HepG2 (cell line): ENCODE data around the gene SLC16A3. TPM values are rescaled to one million over a fixed set of nuclear protein-coding genes. Genes with fewer than 3 reads are reported as not detected.

ENCODE experiments used
- CHD4 ChIP-seq: fragments of 200-600 bp; sonication (generic); IDR thresholded peaks from 2 replicates; pipeline ENCODE4 v1.7.0; 2017; ENCODE audit warnings: mild to moderate bottlenecking, low read length, borderline replicate concordance
- HMGXB4 ChIP-seq, 2 experiments: sonication (generic) in 1 of 2; formaldehyde crosslinking in 1 of 2; IDR thresholded peaks; 2 replicates each; pipeline versions ENCODE4 v1.4.0 to v1.6.1; 2018 to 2020; ENCODE audit warnings: missing genetic modification reagents in 2 of 2, borderline replicate concordance in 1 of 2, low read depth in 1 of 2, mild to moderate bottlenecking in 1 of 2, missing biosample characterization in 1 of 2
- HNF1B ChIP-seq: sonication (generic); formaldehyde crosslinking; IDR thresholded peaks from 2 replicates; pipeline ENCODE4 v1.5.1; 2020; ENCODE audit warnings: mild to moderate bottlenecking, moderate library complexity, missing genetic modification reagents
- HNRNPH1 ChIP-seq: fragments of 200-400 bp; formaldehyde crosslinking; optimal IDR thresholded peaks from 2 replicates; pipeline ENCODE3; 2017; ENCODE audit warnings: mild to moderate bottlenecking, low read depth, low read length
- MYC ChIP-seq: sonication (generic); formaldehyde crosslinking; IDR thresholded peaks from 2 replicates; pipeline ENCODE4 v1.9.0; 2021; ENCODE audit warnings: missing genetic modification reagents, borderline replicate concordance
- PHF8 ChIP-seq: sonication (generic); formaldehyde crosslinking; IDR thresholded peaks from 2 replicates; pipeline ENCODE4 v1.5.0; 2020; ENCODE audit warnings: missing genetic modification reagents
- ZNF234 ChIP-seq: sonication (generic); formaldehyde crosslinking; conservative IDR thresholded peaks from 2 replicates; pipeline ENCODE4 v1.5.1; 2020; ENCODE audit warnings: mild to moderate bottlenecking, missing genetic modification reagents
- ZNF33B ChIP-seq: sonication (generic); formaldehyde crosslinking; IDR thresholded peaks from 2 replicates; pipeline ENCODE4 v1.5.1; 2020; ENCODE audit warnings: mild to moderate bottlenecking, missing genetic modification reagents
- polyA plus RNA-seq, 8 experiments: library from polyadenylated mRNA; depleted of rRNA in 3 of 8; stranded (reverse) in 7 of 8; unstranded in 1 of 8; fragments of >200 nt; fragmentation: Illumina TruSeq in 4 of 8; extraction: Trizol in 4 of 8; gene quantifications; 2 replicates each; pipeline versions ENCODE4 v1.2.1 to v1.2.3, GENCODE V29; 2011 to 2016; ENCODE audit warnings: low read depth in 4 of 8, missing spikeins in 1 of 8, mixed read lengths in 1 of 8; ENCODE audit not compliant: insufficient read depth in 1 of 8
- total RNA-seq, 5 experiments: library from RNA; depleted of rRNA; stranded (reverse); fragments of >200 nt; fragmentation: Illumina TruSeq; extraction: Trizol; gene quantifications; 2 replicates each; pipeline ENCODE4 v1.2.3, GENCODE V29; 2016; ENCODE audit warnings: low read depth in 1 of 5
- TF ChIP-seq, protein P1 (sequence below): sonication (generic); formaldehyde crosslinking; IDR thresholded peaks from 2 replicates; pipeline ENCODE4 v1.5.1; 2020; ENCODE audit warnings: mild to moderate bottlenecking, missing genetic modification reagents, moderate library complexity
- TF ChIP-seq, protein P2 (sequence below): sonication (generic); formaldehyde crosslinking; IDR thresholded peaks from 2 replicates; pipeline ENCODE4 v1.8.0; 2022; ENCODE audit warnings: low read depth, missing genetic modification reagents
- TF ChIP-seq, protein P3 (sequence below): sonication (generic); formaldehyde crosslinking; IDR thresholded peaks from 2 replicates; pipeline ENCODE4 v1.4.0; 2020; ENCODE audit warnings: missing genetic modification reagents

Gene SLC16A3
- total and polyA plus RNA-seq, 2 of the 13 experiments (the other 11 are each of a cell fraction or from before 2014, with no cell fraction given), result 242 to 349 TPM

DNA sequence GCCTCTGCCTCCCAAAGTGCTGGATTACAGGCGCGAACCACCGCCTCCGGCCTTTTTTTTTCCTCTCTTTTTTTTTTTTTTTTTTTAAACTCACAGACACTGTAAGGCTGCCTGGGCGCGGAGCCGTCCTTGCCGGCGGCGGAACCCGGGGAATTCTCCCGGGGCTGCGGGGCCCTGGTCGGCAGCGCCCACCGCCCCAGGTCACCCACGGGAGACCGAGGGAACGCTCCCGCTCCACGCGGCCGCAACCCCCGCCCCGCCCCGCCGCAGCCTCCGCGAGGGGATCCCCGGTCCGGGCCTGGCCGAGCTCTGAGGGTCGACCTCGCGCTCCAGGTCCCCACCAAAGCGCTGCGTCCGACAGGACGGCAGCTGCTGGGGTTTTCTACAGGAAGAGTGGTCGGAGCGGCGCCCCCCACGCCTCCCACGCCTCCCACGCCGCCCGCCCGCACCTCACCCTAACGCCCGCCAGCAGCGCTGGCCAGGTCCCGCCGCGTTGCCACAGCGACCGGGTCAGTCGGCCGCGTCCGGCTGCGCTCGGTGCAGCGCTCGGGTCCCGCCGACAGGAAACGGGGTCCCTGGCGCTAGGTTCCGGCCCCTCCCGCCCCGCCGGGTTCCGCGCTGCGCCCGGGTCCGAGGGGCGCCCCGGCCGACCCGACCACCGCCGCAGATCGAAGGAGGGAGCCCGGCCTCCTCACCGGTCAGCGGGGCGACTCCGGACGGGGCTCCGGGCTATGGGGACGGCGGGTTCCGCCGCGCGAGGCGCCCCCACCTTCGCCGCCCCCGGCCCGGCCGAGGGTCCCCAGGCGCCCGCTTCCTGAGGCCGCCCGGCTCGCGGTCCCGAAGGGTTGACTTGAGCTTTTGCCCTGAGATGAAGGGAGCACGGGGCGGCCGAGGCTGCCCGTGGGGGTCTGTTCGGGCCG, 16.3 kb upstream of the SLC16A3 start, which contains the start of gene CCDC57 (continued):
- TF ChIP-seq PHF8 (CRISPR knock-in tag) (peak; percentile 80), ZNF33B (CRISPR knock-in tag) (peak; percentile 38), HNRNPH1 (peak; percentile 34), HNF1B (CRISPR knock-in tag) (no peak), ZNF234 (CRISPR knock-in tag) (no peak; the same call in 1 of the 2 replicates), MYC (peak; percentile 65), HMGXB4 (CRISPR knock-in tag; IDR thresholded peaks at IDR 0.05; ENCODE audit: borderline replicate concordance in 1 of 2, low read depth in 1 of 2) (peak; percentile 82 to 92; a peak in 3 of 4 replicates), CHD4 (peak; percentile 72)
- TF ChIP-seq, protein P1, sequence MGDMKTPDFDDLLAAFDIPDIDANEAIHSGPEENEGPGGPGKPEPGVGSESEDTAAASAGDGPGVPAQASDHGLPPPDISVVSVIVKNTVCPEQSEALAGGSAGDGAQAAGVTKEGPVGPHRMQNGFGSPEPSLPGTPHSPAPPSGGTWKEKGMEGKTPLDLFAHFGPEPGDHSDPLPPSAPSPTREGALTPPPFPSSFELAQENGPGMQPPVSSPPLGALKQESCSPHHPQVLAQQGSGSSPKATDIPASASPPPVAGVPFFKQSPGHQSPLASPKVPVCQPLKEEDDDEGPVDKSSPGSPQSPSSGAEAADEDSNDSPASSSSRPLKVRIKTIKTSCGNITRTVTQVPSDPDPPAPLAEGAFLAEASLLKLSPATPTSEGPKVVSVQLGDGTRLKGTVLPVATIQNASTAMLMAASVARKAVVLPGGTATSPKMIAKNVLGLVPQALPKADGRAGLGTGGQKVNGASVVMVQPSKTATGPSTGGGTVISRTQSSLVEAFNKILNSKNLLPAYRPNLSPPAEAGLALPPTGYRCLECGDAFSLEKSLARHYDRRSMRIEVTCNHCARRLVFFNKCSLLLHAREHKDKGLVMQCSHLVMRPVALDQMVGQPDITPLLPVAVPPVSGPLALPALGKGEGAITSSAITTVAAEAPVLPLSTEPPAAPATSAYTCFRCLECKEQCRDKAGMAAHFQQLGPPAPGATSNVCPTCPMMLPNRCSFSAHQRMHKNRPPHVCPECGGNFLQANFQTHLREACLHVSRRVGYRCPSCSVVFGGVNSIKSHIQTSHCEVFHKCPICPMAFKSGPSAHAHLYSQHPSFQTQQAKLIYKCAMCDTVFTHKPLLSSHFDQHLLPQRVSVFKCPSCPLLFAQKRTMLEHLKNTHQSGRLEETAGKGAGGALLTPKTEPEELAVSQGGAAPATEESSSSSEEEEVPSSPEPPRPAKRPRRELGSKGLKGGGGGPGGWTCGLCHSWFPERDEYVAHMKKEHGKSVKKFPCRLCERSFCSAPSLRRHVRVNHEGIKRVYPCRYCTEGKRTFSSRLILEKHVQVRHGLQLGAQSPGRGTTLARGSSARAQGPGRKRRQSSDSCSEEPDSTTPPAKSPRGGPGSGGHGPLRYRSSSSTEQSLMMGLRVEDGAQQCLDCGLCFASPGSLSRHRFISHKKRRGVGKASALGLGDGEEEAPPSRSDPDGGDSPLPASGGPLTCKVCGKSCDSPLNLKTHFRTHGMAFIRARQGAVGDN (CRISPR knock-in tag), result peak; percentile 82
- TF ChIP-seq, protein P2, sequence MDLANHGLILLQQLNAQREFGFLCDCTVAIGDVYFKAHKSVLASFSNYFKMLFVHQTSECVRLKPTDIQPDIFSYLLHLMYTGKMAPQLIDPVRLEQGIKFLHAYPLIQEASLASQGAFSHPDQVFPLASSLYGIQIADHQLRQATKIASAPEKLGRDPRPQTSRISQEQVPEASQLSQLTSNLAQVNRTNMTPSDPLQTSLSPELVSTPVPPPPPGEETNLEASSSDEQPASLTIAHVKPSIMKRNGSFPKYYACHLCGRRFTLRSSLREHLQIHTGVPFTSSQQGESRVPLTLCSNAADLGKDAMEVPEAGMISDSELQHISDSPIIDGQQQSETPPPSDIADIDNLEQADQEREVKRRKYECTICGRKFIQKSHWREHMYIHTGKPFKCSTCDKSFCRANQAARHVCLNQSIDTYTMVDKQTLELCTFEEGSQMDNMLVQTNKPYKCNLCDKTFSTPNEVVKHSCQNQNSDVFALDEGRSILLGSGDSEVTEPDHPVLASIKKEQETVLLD (CRISPR knock-in tag), result peak; percentile 84
- TF ChIP-seq, protein P3, sequence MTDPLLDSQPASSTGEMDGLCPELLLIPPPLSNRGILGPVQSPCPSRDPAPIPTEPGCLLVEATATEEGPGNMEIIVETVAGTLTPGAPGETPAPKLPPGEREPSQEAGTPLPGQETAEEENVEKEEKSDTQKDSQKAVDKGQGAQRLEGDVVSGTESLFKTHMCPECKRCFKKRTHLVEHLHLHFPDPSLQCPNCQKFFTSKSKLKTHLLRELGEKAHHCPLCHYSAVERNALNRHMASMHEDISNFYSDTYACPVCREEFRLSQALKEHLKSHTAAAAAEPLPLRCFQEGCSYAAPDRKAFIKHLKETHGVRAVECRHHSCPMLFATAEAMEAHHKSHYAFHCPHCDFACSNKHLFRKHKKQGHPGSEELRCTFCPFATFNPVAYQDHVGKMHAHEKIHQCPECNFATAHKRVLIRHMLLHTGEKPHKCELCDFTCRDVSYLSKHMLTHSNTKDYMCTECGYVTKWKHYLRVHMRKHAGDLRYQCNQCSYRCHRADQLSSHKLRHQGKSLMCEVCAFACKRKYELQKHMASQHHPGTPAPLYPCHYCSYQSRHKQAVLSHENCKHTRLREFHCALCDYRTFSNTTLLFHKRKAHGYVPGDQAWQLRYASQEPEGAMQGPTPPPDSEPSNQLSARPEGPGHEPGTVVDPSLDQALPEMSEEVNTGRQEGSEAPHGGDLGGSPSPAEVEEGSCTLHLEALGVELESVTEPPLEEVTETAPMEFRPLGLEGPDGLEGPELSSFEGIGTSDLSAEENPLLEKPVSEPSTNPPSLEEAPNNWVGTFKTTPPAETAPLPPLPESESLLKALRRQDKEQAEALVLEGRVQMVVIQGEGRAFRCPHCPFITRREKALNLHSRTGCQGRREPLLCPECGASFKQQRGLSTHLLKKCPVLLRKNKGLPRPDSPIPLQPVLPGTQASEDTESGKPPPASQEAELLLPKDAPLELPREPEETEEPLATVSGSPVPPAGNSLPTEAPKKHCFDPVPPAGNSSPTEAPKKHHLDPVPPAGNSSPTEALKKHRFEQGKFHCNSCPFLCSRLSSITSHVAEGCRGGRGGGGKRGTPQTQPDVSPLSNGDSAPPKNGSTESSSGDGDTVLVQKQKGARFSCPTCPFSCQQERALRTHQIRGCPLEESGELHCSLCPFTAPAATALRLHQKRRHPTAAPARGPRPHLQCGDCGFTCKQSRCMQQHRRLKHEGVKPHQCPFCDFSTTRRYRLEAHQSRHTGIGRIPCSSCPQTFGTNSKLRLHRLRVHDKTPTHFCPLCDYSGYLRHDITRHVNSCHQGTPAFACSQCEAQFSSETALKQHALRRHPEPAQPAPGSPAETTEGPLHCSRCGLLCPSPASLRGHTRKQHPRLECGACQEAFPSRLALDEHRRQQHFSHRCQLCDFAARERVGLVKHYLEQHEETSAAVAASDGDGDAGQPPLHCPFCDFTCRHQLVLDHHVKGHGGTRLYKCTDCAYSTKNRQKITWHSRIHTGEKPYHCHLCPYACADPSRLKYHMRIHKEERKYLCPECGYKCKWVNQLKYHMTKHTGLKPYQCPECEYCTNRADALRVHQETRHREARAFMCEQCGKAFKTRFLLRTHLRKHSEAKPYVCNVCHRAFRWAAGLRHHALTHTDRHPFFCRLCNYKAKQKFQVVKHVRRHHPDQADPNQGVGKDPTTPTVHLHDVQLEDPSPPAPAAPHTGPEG (CRISPR knock-in tag), result peak; percentile 73; the same call in 1 of the 2 replicates
